Activated naive CD4-positive, alpha-beta T cell treated with anti-CD3 and anti-CD28 coated beads, Interleukin-2, amount 50 U/mL, for 16 hours (primary cell): ENCODE measurements around the gene USH1G.
A peak's percentile ranks its signal among the peaks of the same experiment; 100 is the strongest.
"Not testable (repeated sequence)": the region's sequence is repeated elsewhere in the genome, so short reads cannot be mapped to it uniquely, and the experiment has no call there.

Source experiments
- DNase-seq: peaks from one replicate; pipeline ENCODE4 v3.0.0-alpha.2; 2020

Gene USH1G

DNA sequence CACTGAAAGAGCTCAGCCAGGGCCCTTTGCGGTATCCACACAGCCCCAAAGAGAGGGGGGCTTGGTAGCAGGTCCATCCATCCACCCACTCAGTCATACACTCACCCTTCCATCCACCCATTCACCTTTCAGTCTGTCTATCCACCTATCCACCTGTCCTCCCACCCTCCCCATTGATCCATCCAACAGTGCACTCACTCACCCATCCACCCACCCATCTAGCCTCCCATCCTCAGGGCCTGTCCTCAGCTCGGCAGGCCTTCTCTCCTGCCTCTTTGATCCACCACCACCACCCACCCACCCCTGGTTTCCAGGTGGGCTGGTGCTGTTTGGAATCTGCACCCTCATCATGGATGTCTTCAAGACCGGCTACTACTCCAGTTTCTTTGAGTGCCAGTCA lies 2.2 kb upstream of the USH1G start:
- no peak for DNase-seq

DNA sequence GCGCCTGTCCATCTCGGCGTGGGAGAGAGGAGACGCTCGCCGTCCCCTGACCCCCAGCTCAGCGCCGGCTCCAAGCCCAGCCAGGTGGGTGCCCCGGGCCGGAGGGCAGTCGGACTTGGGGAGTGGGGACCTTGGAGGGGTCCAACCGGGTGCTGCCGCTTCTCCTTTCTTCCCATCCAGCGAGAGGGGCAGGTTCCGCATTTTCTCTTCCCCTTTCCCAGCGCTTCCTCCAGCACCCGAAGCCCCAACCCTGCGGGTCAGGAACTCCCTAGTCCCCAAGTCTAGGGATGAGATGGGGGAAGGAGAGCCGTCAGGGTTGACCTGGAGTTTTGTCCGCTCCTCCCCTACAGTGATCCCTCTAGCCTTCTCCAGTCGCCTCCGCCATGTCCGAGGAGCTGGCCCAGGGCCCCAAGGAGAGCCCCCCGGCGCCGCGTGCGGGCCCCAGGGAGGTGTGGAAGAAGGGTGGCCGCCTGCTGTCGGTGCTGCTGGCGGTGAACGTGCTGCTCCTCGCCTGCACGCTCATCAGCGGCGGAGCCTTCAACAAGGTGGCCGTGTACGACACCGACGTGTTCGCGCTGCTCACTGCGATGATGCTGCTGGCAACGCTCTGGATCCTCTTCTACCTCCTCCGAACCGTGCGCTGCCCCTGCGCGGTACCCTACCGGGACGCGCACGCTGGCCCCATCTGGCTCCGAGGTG lies 1.3 kb upstream of the USH1G start, which contains the start of gene OTOP2:
TSS of gene OTOP2 (plus strand) at position 24 of the 699 bp plus-strand sequence. CDS start at position 384, 360 bp downstream.
- DNase-seq: peak; percentile 27

DNA sequence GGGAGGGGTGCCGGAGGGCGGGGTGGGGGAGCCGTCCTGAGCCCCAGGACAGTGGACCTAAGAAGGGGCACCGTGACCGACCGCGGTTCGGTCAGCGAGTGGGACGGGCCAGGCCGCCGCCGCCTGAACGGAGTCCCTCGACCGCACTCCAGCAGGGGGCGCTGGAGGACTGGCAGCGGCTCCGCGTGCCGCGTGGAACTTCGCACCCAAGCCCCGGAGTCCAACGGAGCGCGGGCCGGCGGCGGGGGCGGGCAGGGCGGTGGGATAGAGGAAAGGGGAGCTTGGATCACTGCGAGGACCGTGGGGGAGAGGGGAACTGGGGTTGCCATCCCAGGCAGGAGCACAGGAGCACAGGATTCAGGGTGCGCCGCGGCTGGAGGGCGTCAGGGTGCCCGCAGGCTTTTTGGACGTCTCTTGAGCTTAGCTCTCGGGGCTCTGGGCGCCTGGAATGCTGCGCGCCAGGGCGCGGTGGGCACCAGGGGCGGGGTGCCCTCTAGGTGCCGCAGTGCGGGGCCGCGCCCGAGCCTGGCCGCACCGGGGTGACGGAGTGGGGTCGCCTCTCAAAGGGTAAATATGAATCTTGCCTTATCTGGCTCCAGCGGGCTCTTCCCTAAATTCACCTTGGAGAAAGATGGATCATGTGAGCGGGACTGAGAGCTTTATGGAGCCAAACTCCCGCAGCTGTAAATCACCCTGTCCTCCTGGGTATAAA lies 639 bp upstream of the USH1G start:
- peak; percentile 76 for DNase-seq

DNA sequence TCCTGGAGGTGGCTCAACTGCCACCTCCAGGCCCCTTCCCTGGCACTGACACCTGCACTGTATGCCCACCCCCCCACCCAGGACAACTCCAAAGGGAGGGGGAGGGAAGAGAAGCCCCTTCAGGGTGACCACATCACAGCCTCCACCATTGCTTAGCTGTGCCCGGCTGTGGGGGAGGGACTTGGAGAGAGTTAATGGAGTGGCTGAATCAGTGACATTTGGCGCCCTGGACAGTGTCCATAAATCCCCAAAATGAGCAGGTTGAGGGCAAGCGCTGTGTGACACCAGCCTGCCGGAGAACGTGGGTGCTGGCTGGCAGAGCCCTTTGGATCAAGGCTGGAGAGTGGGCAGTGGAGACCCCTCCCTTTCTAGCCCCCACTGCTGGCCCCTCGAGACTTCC lies 883 bp downstream of the USH1G start:
- DNase-seq: no peak

DNA sequence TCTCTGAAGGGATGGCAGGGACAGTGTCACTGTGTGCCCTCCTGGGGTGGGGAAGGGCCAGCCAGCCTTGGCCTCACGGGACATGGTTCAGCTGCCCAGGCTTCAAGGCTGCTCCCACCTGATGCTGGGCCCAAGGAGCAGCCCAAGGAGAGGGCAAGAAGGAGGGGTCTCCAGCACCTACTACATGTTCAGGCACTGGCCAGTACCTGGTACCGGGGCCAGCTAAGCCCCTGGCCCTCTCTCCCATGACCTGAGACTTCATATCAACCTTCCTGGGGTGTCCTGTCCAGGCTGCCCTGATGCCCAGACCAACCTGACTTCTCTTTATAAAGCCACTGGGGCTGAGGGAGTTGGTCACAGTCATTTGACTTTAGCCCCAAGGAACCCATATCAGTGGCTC lies 1.3 kb downstream of the USH1G start:
- DNase-seq: no peak

DNA sequence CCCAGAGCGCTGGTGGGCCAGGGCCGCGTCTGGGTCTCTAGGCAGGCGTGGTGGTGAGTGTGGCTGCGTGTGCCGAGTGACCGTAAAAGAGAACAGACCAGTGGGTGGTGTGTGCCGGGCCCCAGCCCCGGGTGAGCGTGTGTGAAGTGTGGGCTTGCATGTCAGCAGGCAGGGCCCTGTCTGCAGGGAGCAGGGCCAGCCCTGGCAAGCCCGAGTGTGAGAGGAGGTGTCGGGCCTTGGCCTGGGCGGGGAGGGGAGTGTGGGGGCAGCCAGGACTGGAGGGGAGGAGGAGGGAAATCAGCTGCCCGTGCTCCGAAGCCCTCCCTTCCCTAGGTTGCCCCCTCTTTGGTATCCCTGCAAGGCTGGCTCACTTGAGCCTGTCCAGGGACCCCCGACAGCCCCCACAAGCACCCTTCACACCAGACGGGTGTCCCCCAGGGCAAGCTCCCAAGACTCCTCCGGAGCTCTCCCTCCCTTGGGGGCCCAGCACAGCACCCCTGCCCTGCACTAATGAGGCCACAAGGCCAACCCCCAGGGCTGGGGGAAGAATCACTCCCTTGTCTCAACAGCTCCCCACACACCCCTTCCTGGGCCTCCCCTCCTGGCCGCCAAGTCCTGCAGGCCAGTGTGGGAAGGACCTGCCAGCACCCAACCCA lies 1.9 kb downstream of the USH1G start:
- DNase-seq: no peak

DNA sequence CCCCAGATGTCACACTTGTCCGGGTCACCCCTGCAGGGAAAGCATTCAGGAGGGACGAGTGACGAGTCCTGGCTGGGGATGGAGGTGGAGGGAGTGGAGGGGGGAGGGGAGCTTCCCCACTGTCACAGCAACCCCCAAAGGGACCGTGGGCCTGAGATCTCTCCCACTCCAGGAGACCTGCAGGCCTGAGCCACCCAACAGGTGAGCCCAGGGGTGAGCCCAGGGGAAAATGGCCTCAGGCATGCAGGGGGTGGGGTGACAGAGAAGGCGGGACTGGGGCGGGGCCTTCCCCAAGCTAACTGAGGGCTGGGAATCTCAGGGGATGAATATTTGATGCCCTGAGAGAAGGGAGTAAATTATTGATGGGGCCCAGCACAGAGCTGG lies 2.4 kb downstream of the USH1G start:
- no peak for DNase-seq

DNA sequence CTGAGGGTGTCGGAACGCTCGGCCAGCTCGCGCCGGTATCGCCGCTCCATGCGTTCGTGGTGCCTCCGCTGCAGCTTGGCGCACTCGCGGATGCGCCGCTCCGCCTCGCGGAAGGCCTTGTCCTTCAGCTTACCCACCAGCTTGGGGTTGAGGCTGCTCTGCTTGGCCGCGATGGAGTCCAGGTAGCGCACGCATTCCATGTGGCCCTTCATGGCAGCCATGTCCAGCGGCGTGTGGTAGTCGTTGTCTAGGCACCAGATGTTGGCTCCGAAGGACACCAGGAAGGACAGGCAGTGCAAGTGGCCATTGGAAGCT lies 2.8 kb downstream of the USH1G start:
- DNase-seq: no peak

DNA sequence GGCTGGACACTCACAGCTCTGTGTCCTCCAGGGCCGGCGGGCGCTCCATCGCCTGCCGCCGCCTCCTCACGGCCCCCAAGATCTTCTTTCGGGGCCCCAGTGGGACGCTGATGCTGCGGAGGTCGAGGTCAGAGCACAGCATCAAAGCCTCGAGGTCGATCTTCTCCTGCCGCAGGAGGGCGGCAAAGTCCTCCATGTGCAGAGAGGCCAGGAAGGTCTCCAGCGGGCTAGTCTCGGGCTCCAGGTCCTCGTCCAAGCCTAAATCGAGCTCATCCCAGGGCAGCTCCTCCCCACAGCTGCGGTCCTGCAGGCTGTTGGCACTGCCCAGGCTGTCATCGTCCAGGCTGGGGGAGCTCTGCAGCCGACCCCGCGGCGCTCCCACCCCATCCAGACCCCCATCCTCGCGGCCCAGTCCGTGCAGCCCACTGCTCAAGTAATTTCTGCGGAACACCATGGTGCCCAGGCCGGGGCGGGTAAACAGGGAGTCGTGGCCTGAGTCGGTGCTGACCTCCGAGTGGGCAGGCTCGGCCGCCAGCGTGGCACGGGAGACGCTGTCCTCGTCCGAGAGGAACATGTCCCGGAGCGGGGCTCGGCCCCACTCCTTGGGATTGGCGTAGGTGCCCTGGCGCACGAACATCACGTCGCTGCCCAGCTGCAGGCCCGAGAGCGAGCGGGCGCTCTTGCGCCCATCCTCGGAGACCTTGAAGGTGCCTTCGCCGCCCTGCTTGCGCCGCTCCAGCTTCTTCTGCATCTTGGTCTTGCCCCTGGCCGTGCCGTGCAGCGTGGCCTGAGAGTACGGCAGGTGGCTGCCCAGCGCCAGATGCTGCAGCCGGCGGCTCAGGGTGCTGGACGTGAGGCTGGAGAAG lies 3.4 kb downstream of the USH1G start:
- DNase-seq: no peak

DNA sequence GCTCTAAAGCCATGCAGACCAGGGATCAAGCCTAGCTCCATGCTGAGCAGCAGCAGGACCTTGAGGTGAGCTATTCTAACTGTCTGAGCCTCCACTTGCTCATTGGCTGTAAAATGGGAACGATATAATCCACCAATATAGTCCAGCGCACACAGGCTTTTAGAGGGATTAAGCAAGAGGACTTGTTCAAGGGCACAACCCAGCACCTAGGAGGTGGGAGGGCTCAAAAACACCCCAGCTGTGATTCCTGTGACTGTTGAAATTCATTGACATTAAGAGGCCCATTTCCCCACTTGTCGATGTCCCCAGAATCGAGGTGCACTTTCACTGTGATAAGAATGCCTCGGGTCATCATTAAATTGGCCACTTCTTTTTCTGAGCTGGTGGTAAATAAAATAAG lies 4.1 kb downstream of the USH1G start:
- no peak for DNase-seq

DNA sequence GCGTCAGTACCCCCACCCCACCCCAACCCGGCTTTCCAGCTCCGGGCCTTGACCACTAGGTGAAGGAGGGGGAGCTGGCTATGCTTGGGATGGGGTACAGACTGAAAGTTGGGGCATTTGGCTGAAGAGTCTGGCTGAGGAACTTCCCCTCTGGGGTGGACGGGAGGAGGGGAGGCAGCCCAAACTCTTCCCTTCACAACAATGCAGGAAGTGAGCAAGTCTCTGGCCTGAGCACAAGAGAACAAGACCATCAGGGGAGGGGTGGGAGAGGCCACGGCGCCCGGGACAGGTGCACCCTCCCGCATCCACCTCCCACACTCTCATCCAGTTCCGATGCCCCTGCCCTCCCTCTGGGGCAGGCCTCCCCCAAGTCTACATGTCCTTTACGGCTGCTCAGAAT lies 5.6 kb downstream of the USH1G start:
- DNase-seq: no peak

DNA sequence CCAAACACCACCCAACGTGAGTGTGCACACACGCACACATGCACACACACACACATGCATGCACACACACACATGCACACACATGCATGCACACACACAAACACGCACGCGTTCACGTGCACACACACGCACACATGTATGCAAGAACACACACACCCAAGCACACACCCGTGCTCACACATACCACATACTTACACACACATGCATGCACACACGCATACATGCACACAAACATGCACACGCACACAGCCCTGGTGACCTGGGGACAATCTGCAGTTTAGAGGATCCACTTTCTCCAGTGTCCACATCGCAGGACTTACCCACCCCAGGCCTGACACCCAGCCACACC lies 6.2 kb downstream of the USH1G start:
- no peak for DNase-seq

DNA sequence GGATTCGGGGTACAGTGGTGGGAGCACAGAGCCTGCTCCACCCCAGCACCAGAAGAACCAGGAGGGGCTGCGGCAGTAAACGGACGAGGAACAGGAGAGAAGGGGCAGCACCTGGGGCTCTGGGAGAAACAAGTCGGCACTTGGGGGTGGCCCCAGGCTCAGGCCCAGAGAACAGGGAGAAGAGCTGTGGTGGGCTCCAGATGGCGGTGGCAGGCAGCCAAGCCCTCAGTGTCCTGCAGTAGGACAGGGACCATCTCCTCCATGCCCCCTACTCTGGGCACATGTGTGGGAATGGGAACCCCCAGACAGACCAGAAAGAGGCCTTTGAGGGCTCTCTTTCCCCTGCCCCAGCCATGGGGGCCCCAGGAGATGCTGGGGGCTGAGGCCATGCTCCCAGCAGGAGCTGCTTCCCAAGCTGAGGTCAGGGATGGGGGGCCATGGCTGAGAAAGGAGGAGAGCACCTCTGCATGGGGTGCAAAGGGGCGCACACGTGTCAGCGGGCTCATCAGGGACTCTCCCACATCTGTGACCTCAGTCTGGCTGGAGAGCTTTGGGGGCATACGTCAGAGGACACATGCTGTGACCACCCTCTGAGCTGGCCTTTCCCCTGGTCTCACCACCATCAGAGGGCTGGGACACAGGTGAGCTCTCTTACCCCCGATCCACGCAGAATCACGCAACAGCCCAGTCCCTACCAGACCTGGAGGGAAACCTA lies 6.8 kb downstream of the USH1G start:
- DNase-seq: no peak

DNA sequence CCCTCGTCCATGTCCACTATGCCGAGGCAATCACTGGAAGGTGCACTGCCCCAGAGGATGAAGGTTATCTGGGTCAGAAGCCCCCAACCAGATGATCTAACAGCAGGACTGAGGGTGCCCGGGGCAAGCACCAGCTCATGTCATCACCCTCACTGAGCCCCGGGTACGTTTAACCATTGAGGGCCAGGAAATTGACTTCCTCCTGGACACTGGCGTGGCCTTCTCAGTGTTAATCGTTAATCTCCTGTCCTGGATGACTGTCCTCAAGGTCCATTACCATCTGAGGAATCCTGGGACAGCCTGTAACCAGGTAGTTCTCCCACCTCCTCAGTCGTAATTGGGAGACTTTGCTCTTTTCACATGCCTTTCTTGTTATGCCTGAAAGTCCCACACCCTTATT lies 11.6 kb downstream of the USH1G start:
- DNase-seq: not testable (repeated sequence)

DNA sequence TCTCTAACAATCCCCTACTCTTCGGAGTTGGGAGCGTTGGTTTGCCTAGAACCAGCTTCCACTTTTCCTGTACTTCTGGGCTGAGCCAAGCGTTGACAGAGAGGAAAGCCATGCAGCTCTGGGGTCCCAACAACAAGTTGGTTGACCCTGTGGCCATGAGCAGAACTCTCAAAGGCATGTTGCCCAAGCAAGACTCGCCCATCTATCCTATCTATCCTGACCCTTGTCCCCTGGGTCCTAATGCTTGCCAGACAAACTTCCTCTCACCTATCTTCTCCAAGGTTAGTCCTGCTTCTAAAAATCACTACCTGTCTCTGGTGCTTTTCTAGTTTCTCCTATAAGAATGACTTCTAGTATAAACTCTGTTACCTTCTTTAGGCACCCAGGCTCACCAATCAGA lies 14.0 kb downstream of the USH1G start:
- DNase-seq: not testable (repeated sequence)

DNA sequence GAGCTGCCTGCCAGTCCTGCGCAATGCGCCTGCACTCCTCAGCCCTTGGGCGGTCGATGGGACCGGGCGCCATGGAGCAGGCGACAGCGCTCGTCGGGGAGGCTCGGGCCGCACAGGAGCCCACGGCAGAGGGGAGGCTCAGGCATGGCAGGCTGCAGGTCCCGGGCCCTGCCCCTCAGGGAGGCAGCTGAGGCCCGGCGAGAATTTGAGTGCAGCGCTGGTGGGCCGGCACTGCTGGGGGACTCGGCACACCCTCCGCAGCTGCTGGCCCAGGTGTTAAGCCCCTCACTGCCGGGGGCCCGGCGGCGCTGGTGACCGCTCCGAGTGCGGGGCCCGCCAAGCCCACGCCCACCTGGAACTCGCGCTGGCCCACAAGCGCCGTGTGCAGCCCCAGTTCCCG lies 16.0 kb downstream of the USH1G start:
- DNase-seq: no peak

DNA sequence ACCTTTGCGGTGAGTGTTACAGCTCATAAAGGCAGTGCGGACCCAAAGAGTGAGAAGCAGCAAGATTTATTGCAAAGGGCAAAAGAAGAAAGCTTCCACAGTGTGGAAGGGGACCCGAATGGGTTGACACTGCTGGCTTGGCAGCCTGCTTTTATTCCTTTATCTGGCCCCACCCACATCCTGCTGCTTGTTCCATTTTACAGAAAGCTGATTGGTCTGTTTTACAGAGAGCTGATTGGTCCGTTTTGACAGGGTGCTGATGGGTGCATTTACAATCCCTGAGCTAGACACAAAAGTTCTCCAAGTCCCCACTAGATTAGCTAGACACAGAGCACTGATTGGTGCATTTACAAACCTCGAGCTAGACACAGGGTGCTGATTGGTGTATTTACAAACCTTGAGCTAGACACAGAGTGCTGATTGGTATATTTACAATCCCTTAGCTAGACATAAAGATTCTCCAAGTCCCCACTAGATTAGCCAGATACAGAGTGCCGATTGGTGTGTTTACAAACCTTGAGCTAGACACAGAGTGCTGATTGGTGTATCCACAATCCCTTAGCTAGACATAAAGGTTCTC lies 16.8 kb downstream of the USH1G start:
- DNase-seq: not testable (repeated sequence)

DNA sequence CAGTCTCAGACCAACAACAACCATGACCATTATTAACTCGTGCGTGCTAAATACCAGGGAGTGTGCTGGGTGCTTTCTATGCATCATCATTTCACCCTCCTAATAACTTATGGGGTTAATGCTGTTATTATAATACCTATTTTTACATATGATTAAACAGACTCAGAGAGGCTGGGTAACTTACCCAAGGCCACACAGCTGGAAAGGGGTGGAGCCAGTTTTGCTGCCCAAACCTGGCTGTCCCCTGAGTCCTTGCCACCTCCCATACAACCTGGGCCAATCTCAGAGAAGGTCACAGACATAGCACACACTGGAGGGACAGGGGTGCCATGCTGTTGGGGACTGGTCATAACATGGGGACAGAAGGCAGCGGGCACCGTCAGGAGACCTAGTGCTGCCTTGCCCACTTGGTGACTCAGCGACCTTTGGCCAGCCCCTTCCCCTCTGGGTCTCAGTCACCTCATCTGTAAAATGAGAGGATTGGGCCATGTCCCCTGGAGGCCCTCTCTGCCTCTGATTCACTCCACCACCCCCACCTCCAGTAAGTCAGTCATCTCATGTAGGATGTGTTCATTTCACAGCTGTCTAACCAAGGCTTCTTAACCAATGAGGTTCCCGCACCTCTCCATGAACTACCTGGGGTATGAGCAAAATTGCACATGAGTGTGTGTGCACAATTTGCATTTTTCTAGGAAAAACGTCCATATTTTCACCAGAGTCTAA lies 18.2 kb downstream of the USH1G start:
- DNase-seq: no peak

DNA sequence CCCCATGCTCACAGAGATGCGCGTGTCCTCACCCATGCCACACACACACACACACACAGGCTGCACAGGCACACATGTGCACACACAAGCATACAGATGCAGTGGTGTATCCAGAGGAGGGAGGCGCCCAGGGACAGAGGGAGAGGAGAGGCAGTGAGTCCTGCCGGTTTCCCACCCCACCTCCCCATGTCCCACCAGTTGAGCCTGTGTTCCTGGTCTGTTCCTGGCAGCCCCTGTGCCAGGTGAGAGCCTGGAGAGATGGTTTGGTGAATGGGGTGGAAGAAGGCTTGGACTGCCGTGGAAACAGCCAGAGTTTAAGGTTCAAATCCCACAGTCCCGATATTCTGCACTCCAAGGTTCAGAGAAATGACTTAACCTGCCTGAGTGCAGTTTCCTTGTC lies 19.4 kb downstream of the USH1G start:
- no peak for DNase-seq

DNA sequence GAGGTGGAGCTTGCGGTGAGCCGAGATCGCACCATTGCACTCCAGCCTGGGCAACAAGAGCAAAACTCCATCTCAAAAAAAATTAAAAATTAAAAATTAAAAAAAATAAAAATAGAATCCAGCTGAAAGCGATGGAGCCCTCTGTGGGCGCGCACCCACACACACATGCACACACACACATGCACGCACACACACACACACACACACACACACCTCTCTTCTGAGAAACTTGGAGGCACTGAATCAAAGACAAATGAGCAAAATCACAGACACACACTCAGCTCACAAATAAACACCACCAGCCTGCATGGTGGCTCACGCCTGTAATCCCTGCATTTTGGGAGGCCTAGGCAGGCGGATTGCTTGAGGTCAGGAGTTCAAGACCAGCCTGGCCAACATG lies 20.0 kb downstream of the USH1G start:
- DNase-seq: no peak

DNA sequence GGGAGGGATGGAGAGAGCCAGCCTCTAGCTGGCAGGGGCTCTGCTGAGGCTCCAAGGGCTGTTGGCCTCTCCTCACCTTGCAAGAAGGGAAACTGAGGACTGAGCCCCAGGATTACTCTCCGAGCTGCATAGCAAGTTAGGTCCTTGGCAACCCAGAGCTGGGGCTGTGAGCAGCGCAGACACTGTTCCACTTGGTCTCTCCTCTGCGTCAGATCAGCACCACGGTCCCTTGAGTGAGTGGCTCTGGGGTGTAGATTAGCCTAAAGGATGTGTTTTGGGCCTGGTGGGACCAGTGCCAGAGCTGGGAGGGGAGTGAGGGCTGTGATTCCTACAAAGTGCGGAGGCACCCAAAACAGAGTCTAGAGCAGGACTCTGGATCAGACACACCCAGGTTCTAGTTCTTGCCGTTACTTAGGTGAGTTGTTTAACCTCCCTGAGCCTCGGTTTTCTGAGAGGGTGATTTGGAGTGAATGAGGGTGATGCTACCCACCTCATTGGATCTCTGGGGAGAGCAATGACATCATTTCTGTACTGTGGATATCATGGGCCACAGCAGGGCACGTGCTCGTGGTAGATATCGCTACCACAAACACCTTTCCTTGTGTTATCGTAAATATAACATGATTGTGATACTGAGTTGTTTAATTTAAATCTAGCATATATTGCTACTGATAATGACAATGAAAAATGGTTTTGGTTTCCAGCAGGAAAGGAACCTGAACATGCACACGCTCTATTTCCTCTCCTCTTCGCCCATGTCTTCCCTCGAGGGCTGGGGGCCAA lies 21.5 kb downstream of the USH1G start:
- no peak for DNase-seq
